Measurements from ENCODE around the gene CACNA2D3. TPM values are rescaled to one million over a fixed set of nuclear protein-coding genes. Genes with fewer than 3 reads are reported as not detected.
"Not testable (repeated sequence)": the region's sequence is repeated elsewhere in the genome, so short reads cannot be mapped to it uniquely, and the experiment has no call there.

Gene CACNA2D3
- total RNA-seq, 3 donors from 2014 or later: not detected

DNA sequence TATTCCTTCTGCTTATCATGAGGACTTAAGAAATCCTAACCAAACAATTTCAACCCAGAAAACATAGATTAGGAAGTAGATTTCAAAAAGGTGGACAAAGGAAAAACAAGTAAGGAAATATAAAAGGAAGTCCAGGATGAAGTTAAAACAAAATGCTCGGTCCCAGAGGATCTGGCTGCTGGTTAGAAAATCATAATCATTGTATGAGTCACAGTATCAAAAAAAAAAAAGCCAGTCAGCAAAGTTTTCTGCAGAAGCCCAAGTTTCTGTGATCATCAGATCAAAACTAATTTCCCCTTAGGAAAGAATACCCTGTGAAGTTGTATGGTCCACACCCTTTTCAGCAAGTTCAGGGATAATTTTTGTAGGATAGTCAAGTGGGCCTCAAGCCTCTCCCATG is 848.5 kb downstream of the CACNA2D3 start:
- Mint-ChIP-seq H3K4me3 (no peak overlapping the region), H3K36me3 (ENCODE audit: insufficient read depth) (no peaks in the 10 kb centered on the region), H3K27me3 (ENCODE audit: low read depth) (no peaks in the 10 kb centered on the region), H3K4me1 (ENCODE audit: low read depth) (no peaks in the 10 kb centered on the region), H3K9me3 (peaks cover 6% of the 10 kb centered on the region)
- no peak for DNase-seq
- no peak for ATAC-seq

DNA sequence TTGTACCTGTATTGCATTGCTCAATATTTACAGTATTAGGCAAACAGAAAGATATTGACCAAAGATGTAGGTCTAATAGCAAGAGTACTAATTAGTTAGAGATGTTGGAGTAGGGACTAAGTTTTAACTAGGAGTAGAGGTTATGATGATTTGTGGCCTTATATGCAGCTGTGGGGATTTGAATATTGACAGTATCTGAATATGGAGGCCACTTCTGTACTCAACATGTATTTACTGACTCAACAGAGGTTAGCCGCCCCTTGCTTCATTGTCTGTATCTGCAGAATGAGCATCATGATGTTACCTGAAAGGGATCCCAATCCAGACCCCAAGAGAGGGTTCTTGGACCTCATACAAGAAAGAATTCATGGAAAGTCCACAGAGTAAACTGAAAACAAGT is 855.1 kb downstream of the CACNA2D3 start:
- Mint-ChIP-seq H3K36me3 (ENCODE audit: insufficient read depth) (no peaks in the 10 kb centered on the region), H3K4me1 (ENCODE audit: low read depth) (no peaks in the 10 kb centered on the region), H3K27me3 (ENCODE audit: low read depth) (no peaks in the 10 kb centered on the region), H3K9me3 (peaks cover 8% of the 10 kb centered on the region), H3K4me3 (no peak overlapping the region)
- no peak for ATAC-seq
- DNase-seq: no peak

DNA sequence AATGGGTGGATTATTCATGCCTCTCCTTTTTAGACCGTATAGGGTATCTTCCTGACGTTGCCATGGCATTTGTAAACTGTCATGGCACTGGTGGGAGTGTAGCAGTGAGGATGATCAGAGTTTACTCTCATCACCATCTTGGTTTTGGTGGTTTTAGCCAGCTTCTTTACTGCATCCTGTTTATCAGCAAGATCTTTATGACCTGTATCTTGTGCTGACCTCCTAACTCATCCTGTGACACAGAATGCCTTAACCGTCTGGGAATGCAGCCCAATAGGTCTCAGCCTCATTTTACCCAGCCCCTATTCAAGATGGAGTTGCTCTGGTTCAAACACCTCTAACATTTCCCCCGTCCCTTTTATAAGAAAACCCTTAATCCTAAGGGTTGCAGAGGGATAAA is 855.6 kb downstream of the CACNA2D3 start:
- not testable (repeated sequence) for DNase-seq; H3K4me1 Mint-ChIP-seq (ENCODE audit: low read depth); ATAC-seq; H3K9me3 Mint-ChIP-seq; H3K27me3 Mint-ChIP-seq (ENCODE audit: low read depth); H3K36me3 Mint-ChIP-seq (ENCODE audit: insufficient read depth); H3K4me3 Mint-ChIP-seq

DNA sequence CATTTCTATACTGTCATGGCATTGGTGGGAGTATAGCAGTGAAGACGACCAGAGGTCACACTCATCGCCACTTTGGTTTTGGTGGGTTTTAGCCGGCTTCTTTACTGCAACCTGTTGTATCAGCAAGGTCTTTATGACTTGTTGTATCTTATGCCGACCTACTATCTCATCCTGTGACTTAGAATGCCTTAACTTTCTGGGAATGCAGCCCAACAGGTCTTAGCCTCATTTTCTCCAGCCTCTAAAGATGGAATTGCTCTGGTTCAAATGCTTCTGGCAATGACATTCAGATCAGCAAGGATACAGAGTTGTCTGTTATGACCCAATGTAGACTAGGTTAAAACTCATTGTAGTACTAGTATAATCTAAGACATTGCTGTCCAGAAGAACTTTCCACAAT is 860.5 kb downstream of the CACNA2D3 start:
- H3K4me3 Mint-ChIP-seq: no peak overlapping the region
- H3K4me1 Mint-ChIP-seq (ENCODE audit: low read depth): no peaks in the 10 kb centered on the region
- H3K9me3 Mint-ChIP-seq: peaks cover 9% of the 10 kb centered on the region
- ATAC-seq (no peak), DNase-seq (no peak)
- no peaks in the 10 kb centered on the region for H3K27me3 Mint-ChIP-seq (ENCODE audit: low read depth)
- H3K36me3 Mint-ChIP-seq (ENCODE audit: insufficient read depth): no peaks in the 10 kb centered on the region

DNA sequence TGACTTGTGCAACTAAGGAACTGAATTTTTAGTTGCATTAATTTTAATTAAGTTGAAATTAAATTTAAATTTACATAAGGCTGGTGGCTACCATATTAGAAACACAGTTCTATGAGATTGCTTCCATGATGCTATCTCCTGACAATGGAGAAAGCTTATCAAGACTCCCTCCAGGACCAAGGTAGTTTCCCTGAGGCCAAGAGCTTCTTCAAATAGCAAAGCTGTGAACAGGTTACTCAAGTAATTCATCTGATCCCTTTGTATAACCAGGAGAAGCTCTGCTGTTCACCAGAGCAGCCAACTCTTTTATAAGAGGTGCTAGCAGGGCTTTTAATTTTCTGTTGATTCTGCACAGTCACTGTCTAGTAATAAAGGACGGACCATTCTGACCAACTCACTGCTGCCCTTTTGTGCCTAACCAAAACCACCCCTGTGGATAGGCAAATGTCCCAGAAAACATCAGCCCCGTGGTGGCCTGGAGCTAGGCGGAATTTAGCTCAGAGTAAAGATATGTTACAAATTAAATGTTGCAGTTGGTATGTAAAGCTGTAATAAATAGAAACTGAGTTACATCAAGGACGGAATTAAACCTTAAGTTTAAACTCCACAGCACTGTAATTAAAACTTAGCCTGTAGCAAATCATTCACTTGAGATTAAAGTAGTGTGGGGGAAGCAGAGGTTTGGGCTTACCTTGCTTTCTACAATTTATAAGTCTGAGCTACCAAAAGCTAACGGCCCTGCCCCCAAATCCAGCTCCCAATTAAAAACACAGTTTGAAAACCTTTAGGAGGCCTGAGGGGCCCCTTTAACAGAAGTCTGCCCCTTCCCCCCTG is 861.1 kb downstream of the CACNA2D3 start:
- no peaks in the 10 kb centered on the region for H3K36me3 Mint-ChIP-seq (ENCODE audit: insufficient read depth)
- peaks cover 10% of the 10 kb centered on the region for H3K9me3 Mint-ChIP-seq
- no peak overlapping the region for H3K4me3 Mint-ChIP-seq
- peaks cover 2% of the 10 kb centered on the region for H3K27me3 Mint-ChIP-seq (ENCODE audit: low read depth)
- no peak for DNase-seq
- H3K4me1 Mint-ChIP-seq (ENCODE audit: low read depth): no peaks in the 10 kb centered on the region
- no peak for ATAC-seq

DNA sequence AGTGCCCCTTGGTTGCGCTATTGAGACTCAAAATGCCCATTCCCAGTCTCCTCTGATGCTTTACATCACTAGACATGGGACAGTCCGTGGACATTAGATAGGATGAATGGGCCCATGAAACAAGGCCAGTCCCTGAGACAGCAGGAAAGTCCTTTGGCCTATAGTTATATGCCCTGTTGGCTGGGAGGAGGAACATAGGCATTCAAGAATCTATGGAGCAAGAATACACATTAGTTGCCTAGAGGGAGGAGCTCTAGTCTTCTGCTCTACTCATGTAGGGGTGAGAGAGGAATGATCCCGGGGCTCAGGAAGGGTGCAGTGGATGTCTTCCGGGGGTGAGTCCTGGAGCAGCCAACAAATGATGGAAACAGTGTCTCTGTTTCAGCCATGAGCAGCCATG is 863.5 kb downstream of the CACNA2D3 start:
- no peaks in the 10 kb centered on the region for H3K4me1 Mint-ChIP-seq (ENCODE audit: low read depth)
- H3K9me3 Mint-ChIP-seq: peaks cover 7% of the 10 kb centered on the region
- no peak overlapping the region for H3K4me3 Mint-ChIP-seq
- DNase-seq (no peak), ATAC-seq (no peak)
- peaks cover 2% of the 10 kb centered on the region for H3K27me3 Mint-ChIP-seq (ENCODE audit: low read depth)
- H3K36me3 Mint-ChIP-seq (ENCODE audit: insufficient read depth): no peaks in the 10 kb centered on the region

DNA sequence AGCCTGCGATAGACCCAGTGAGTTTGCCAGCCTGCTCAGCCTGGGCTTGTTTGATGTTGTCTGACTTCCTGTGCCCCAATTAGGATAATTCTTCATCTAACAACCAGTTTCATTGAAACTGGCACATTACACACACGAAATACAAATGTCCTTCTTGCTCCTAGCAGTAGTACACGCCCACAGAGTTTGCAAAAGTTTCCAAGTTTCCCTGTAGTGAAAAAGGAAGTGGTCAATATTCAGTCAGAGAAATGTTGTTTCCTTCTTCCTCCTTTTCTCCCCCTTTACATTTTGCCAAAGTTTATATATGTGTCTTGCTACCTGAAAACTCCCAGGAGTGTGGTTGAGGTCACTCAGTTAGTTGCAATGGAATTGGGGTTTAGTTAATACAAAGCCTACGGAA is 863.9 kb downstream of the CACNA2D3 start:
- Mint-ChIP-seq H3K36me3 (ENCODE audit: insufficient read depth) (no peaks in the 10 kb centered on the region), H3K27me3 (ENCODE audit: low read depth) (peaks cover 2% of the 10 kb centered on the region), H3K9me3 (peaks cover 7% of the 10 kb centered on the region), H3K4me3 (no peak overlapping the region), H3K4me1 (ENCODE audit: low read depth) (no peaks in the 10 kb centered on the region)
- DNase-seq (no peak), ATAC-seq (no peak)

DNA sequence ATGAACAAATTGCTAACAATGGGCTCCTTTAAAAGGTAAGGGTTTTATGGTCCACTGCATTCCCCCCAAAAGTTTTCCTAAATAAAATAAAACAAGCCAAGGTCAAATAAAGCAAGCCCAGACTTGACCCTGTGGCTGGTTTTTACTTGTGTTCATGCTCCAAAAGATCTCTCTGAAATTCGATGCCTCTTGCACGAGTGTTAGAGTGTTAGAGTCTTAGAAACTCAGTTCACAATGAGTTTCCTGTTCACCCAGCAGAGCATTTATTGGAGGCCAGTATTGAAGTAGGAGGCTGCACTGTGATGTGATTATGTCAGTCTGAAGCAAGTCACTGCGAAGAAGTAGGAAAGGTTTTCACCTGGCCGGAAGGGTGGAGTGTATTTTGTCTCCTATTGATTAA is 865.4 kb downstream of the CACNA2D3 start:
- Mint-ChIP-seq H3K4me3 (no peak overlapping the region), H3K4me1 (ENCODE audit: low read depth) (no peaks in the 10 kb centered on the region)
- no peak for ATAC-seq

DNA sequence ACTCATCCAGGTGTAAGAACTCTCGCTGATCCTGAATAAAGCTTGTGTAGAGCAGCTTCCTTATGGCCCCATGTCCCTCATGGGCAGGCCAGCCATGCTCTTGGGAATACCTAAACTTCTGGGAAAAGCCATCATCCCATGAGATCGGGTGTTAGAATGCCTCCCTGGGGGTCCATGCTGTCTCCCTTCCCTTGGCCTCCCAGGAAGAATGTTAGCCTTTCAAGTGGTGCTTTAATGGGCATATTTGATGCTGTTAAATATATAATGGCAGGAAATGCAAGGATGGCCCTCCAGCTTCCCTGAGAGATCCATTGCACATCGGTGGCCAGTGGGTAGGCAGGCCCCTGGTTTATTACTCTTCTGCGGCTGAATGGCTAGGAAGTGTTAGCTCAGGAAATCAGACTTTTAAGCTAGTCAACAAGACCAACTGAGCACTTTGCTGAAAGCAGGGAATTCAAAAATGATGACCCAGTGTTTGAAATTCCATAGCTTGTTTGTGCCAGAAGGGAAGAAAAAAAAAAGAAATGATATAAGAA is 866.0 kb downstream of the CACNA2D3 start:
- no peak for ATAC-seq
- Mint-ChIP-seq H3K36me3 (ENCODE audit: insufficient read depth) (no peaks in the 10 kb centered on the region), H3K4me1 (ENCODE audit: low read depth) (no peaks in the 10 kb centered on the region), H3K27me3 (ENCODE audit: low read depth) (peaks cover 2% of the 10 kb centered on the region), H3K9me3 (peaks cover 7% of the 10 kb centered on the region), H3K4me3 (no peak overlapping the region)
- no peak for DNase-seq

More for the DNA sequence above, 865.4 kb downstream of the CACNA2D3 start:
- DNase-seq: no peak
- no peaks in the 10 kb centered on the region for H3K36me3 Mint-ChIP-seq (ENCODE audit: insufficient read depth)
- H3K27me3 Mint-ChIP-seq (ENCODE audit: low read depth): peaks cover 2% of the 10 kb centered on the region
- H3K9me3 Mint-ChIP-seq: peaks cover 7% of the 10 kb centered on the region

DNA sequence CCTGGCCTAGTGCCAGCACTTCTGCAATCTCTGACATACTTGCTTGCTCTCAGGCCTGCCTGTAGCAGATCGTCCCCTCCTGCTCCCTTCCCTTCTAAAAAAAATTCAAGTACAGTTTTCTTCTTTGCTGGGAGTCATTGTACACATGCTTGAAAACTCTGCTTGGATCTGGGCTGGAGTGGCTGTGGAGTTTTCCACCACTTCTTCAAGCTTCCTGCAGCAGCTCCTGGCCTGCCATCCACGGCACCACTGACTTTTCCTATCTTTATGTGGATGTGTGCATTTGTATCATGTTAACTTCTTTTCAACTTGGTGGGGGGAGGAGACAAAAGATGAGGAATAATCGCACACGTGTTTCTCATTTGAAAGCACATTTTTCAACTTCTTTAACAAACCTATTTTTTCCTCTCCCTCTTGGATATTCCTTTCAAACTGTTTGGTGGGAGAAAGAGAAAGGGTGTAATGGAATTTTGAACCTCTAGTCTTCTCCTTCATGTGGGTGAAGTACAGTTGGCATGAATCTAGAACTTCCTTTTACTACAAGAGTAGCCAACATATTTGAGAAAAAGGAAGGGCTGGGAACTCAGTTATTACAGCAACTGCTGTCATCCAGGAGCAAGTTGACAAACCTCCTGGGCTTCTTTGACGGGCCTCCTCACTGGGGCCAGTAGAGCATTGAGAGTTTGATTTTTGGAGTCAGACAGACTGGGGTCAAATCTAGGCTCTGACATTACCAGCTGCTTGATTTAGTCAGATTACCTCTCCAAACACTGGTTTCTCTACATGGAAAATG is 866.7 kb downstream of the CACNA2D3 start:
- no peak for DNase-seq
- H3K36me3 Mint-ChIP-seq (ENCODE audit: insufficient read depth): no peaks in the 10 kb centered on the region
- no peak for ATAC-seq
- peaks cover 2% of the 10 kb centered on the region for H3K27me3 Mint-ChIP-seq (ENCODE audit: low read depth)
- H3K4me3 Mint-ChIP-seq: no peak overlapping the region
- peaks cover 7% of the 10 kb centered on the region for H3K9me3 Mint-ChIP-seq
- no peaks in the 10 kb centered on the region for H3K4me1 Mint-ChIP-seq (ENCODE audit: low read depth)

DNA sequence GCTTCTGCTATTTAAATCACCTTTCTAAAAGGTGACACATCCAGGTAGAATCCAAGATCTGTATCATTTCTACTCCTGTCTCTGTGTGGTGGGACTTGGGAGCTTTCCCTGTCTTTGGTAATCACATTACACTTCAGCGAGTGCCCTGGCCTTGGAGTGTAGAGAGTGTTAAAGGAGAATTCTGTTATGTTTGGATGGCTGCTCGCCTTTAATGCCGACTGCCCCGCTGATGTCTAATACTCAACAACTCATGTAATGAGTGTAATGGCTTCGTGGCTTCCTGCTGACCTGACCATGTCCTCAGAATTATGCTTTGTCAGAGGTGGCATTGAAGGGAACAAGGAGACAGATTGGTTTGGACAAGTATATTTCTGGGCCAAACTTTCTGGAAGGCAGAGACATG is 871.8 kb downstream of the CACNA2D3 start:
- Mint-ChIP-seq H3K9me3 (peaks cover 4% of the 10 kb centered on the region), H3K36me3 (ENCODE audit: insufficient read depth) (no peaks in the 10 kb centered on the region), H3K27me3 (ENCODE audit: low read depth) (no peaks in the 10 kb centered on the region), H3K4me1 (ENCODE audit: low read depth) (no peaks in the 10 kb centered on the region), H3K4me3 (no peak overlapping the region)
- no peak for ATAC-seq
- no peak for DNase-seq

DNA sequence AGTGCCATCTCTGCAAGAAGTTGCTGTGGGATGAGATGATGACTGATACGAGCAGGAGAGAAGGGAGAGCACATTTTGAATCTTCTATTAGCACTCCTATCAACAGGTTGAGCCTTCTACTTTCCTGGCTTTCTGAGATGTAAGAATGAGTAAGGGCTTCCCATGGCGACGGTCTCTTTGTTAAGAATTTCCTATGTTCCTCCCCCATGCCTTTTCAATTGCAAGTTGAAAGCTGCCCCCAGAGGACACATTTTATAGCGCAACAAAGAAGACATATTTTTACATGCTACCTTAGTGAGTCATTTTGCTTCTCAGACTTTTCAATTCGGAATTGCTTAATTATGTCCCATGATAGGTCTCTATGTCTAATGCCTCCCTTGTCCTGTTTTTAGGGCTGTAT is 876.8 kb downstream of the CACNA2D3 start:
- ATAC-seq: no peak
- Mint-ChIP-seq H3K4me3 (no peak overlapping the region), H3K36me3 (ENCODE audit: insufficient read depth) (no peaks in the 10 kb centered on the region), H3K9me3 (peaks cover 7% of the 10 kb centered on the region), H3K4me1 (ENCODE audit: low read depth) (no peaks in the 10 kb centered on the region), H3K27me3 (ENCODE audit: low read depth) (no peaks in the 10 kb centered on the region)
- DNase-seq: no peak

DNA sequence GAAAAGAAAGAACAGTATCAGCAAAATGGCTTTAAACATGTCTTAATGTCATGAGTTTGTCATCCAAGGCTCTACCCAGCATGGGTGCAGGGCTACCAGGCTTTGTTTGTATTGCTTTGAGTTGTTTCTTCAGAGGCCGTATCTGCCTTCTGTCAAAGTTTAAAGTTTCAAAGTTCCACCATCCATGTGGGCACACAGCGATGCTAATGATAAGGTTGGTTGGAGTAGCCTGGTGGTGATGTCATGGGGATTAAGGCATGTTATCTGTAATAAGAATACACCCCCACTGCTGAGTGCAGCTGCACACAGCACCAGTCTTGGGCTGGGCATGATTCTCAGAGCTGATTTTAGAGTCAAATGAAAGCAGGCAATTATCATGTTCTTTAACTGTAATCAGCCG is 877.5 kb downstream of the CACNA2D3 start:
- ATAC-seq (no peak), DNase-seq (no peak)
- peaks cover 4% of the 10 kb centered on the region for H3K9me3 Mint-ChIP-seq
- H3K4me1 Mint-ChIP-seq (ENCODE audit: low read depth): no peaks in the 10 kb centered on the region
- H3K36me3 Mint-ChIP-seq (ENCODE audit: insufficient read depth): no peaks in the 10 kb centered on the region
- H3K27me3 Mint-ChIP-seq (ENCODE audit: low read depth): no peaks in the 10 kb centered on the region
- H3K4me3 Mint-ChIP-seq: no peak overlapping the region

DNA sequence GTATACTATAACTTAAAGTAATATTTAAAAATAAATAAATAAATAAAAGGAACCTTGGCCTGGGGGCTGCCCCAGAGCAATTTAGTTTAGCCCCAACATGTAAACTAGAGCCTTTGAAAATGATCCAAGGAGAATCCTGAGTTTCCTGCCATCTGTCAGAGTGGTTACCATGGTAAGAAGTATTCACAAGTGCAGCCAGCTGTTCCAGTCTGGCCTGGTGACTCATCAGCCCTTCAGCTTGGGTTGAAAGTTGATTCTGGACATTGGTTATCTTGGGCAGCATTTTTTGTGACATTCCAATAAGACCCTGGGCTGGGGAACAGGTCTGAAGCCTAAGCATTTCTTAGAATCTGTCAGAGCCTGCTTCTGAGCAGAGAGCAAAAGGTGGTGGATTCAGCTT is 878.2 kb downstream of the CACNA2D3 start:
- Mint-ChIP-seq H3K36me3 (ENCODE audit: insufficient read depth) (no peaks in the 10 kb centered on the region), H3K4me1 (ENCODE audit: low read depth) (no peaks in the 10 kb centered on the region), H3K9me3 (peaks cover 4% of the 10 kb centered on the region), H3K4me3 (no peak overlapping the region), H3K27me3 (ENCODE audit: low read depth) (no peaks in the 10 kb centered on the region)
- ATAC-seq: no peak
- DNase-seq: no peak

DNA sequence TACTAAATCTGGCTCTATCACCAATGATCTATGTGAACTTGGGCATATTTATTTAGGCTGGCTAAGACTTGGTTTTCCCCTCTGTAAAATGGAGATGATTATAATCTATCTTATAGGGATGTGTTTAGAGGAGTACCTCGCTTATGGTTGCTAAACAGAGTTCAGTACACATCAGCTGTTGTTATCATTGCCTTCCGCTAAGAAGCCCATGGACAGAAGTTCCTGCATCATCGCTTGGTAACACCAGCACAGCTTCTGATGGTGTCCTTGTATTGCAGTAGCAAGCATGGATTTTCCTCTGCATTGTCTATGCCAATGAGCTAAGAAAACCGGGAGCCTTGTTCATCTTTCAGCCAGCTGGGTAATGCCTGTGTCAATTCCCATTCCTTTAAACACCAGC is 878.6 kb downstream of the CACNA2D3 start:
- no peak for DNase-seq
- Mint-ChIP-seq H3K9me3 (peaks cover 4% of the 10 kb centered on the region), H3K36me3 (ENCODE audit: insufficient read depth) (no peaks in the 10 kb centered on the region), H3K27me3 (ENCODE audit: low read depth) (no peaks in the 10 kb centered on the region), H3K4me3 (no peak overlapping the region), H3K4me1 (ENCODE audit: low read depth) (no peaks in the 10 kb centered on the region)
- no peak for ATAC-seq

All from activated T-cell treated with anti-CD3 and anti-CD28 coated beads, Interleukin-2, amount 50 U/mL, for 4 hours (primary cell).